Spleen (tissue), 11 donors: ENCODE results near the gene PHOX2B. TPM values are rescaled to one million over a fixed set of nuclear protein-coding genes. Genes with fewer than 3 reads are reported as not detected.
"Not testable (repeated sequence)": the region's sequence is repeated elsewhere in the genome, so short reads cannot be mapped to it uniquely, and the experiment has no call there.

Experiments
- DNase-seq: peaks from one replicate; pipeline ENCODE4 v3.0.0-alpha.2; 2020
- H3K27ac ChIP-seq, 8 donors: fragments of 200-600 bp; sonication (generic) in 7 of 8; 1 replicate in 4 of 8; 2 replicates in 4 of 8; pipeline versions ENCODE4 v1.5.0 to v1.8.0; 2016 to 2021; ENCODE audit warnings: inconsistent platforms in 4 of 8, mild to moderate bottlenecking in 4 of 8, moderate library complexity in 1 of 8
- H3K27me3 ChIP-seq, 7 donors: fragments of 200-600 bp; sonication (generic) in 6 of 7; replicated peaks in 1 of 7; 1 replicate in 4 of 7; 2 replicates in 3 of 7; pipeline versions ENCODE4 v1.5.0 to v1.8.0; 2016 to 2021; ENCODE audit warnings: inconsistent platforms in 3 of 7, mild to moderate bottlenecking in 1 of 7
- H3K36me3 ChIP-seq, 6 donors: fragments of 200-600 bp; sonication (generic) in 5 of 6; 1 replicate in 4 of 6; 2 replicates in 2 of 6; pipeline versions ENCODE4 v1.5.0 to v1.8.0; 2016 to 2021; ENCODE audit warnings: inconsistent platforms in 2 of 6
- H3K4me1 ChIP-seq, 6 donors: fragments of 200-600 bp; sonication (generic) in 5 of 6; 1 replicate in 3 of 6; 2 replicates in 3 of 6; pipeline versions ENCODE4 v1.5.0 to v1.8.0; 2016 to 2021; ENCODE audit warnings: inconsistent platforms in 3 of 6
- H3K4me3 ChIP-seq, 8 donors: fragments of 200-600 bp; sonication (generic) in 7 of 8; 1 replicate in 4 of 8; 2 replicates in 4 of 8; pipeline versions ENCODE4 v1.5.0 to v1.8.0; 2016 to 2021; ENCODE audit warnings: inconsistent platforms in 4 of 8, mild to moderate bottlenecking in 4 of 8, moderate library complexity in 2 of 8
- H3K9me3 ChIP-seq, 8 donors: fragments of 200-600 bp; sonication (generic) in 7 of 8; 1 replicate in 4 of 8; 2 replicates in 4 of 8; pipeline versions ENCODE4 v1.5.0 to v1.8.0; 2016 to 2021; ENCODE audit warnings: inconsistent platforms in 4 of 8
- POLR2A ChIP-seq, 3 donors: fragments of 450-650 bp; IDR thresholded peaks; one replicate each; pipeline ENCODE4 v1.5.1; 2017; ENCODE audit warnings: antibody characterized with exemption in 3 of 3, mild to moderate bottlenecking in 1 of 3
- POLR2AphosphoS5 ChIP-seq, 3 donors: sonication (generic); formaldehyde crosslinking; IDR thresholded peaks; one replicate each; pipeline ENCODE4 v1.5.1; 2017; ENCODE audit warnings: antibody characterized with exemption in 3 of 3
- WGBS, 5 donors: extraction: QIAGEN DNeasy Blood & Tissue Kit in 3 of 5; methylation state at CpG; one replicate each; pipeline versions ENCODE4 v1.1.5 to v1.1.7; 2013 to 2018; 5-methylcytosine and 5-hydroxymethylcytosine counted together
- intact Hi-C: fragments of 100-400 bp; cut with DNase I; formaldehyde crosslinking; loops from one replicate; pipeline ENCODE4 v1.15.0; 2023; ENCODE audit warnings: low total_unique reads
- polyA plus RNA-seq, 3 donors: library from polyadenylated mRNA; stranded (reverse); fragments of 200-250 nt; gene quantifications; one replicate each; pipeline ENCODE4 v1.2.1, GENCODE V29; 2013
- total RNA-seq, 7 donors: library from RNA; depleted of rRNA in 3 of 7; stranded (reverse); fragments of >200 nt in 3 of 7; fragmentation: NEBNext Ultra II Directional in 4 of 7; extraction: Animal tissue kit (Norgen Biotek cat#: 25700) in 4 of 7; gene quantifications; one replicate each; pipeline versions ENCODE4 v1.1.0 to v1.2.1, GENCODE V29; 2016 to 2021
- TF ChIP-seq, protein P1 (sequence below), 11 experiments: fragments of 200-600 bp in 7 of 11; fragments of 450-650 bp in 4 of 11; sonication (generic) in 4 of 11; IDR thresholded peaks in 8 of 11; conservative IDR thresholded peaks in 3 of 11; 1 replicate in 7 of 11; 2 replicates in 4 of 11; pipeline versions ENCODE4 v1.4.0 to v1.8.0; 2016 to 2021; ENCODE audit warnings: antibody characterized with exemption in 11 of 11, inconsistent platforms in 4 of 11, mild to moderate bottlenecking in 1 of 11
- donor health status: healthy with polysubstance abuse.
- donor health status: DM: no; HTN: no; CAD: no; lungs with moderate emphysema.
- donor health status: DM: no; HTN: no; CAD: no.
- donor health status: Bipolar disorder and iron deficiency.
- donor health status: healthy.
- donor health status: DM: no; HTN: no; CAD: no.
- donor health status: DM: yes; HTN: yes; CAD: no.

Gene PHOX2B
- total and polyA plus RNA-seq, 10 donors = 0.03 TPM; not detected in 9

DNA sequence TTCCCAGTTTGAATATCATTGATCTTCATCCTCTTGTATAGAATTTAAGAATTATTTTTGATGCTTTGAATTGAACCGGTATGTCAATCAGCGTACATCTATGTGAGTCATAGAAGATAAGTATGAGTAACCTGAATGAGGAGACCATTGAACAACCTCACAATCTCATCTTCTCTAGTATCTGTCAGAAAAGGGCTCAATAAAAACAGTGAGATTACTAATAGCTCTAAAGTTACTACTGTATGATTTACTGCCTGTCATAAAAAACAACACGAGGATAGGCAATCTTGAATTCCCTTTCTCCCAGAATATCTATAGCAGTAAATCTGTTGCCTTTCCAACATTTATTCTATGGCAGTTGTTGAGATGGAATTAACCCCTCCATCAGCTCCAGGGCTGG, 36.1 kb downstream of the PHOX2B start:
- TF ChIP-seq, protein P1, sequence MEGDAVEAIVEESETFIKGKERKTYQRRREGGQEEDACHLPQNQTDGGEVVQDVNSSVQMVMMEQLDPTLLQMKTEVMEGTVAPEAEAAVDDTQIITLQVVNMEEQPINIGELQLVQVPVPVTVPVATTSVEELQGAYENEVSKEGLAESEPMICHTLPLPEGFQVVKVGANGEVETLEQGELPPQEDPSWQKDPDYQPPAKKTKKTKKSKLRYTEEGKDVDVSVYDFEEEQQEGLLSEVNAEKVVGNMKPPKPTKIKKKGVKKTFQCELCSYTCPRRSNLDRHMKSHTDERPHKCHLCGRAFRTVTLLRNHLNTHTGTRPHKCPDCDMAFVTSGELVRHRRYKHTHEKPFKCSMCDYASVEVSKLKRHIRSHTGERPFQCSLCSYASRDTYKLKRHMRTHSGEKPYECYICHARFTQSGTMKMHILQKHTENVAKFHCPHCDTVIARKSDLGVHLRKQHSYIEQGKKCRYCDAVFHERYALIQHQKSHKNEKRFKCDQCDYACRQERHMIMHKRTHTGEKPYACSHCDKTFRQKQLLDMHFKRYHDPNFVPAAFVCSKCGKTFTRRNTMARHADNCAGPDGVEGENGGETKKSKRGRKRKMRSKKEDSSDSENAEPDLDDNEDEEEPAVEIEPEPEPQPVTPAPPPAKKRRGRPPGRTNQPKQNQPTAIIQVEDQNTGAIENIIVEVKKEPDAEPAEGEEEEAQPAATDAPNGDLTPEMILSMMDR (IDR thresholded peaks at IDR 0.05 in 8 of 11, conservative IDR thresholded peaks at IDR 0.05 in 3 of 11) = no peak
- TF ChIP-seq POLR2A (IDR thresholded peaks at IDR 0.05) (no peak), POLR2AphosphoS5 (IDR thresholded peaks at IDR 0.05) (no peak)
- WGBS, 5 donors = 51 to 81% (median 72%) methylated on average over 3 of the region's 3 CpGs

DNA sequence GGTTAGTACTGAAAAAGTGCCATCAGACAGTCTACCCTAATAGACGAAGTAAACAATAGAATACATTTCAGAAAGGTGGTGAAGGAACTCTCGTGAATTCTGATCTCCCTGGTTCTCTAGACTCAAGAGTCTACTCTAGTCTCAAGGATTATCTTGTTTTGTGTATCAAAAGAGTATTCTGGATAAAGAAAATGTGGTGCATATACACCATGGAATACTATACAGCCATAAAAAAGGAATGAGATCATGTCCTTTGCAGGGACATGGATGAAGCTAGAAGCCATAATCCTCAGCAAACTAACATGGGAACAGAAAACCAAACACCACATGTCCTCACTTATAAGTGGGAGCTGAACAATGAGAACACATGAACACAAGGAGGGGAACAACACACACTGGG, 36.9 kb downstream of the PHOX2B start:
- H3K4me1 ChIP-seq, H3K9me3 ChIP-seq, intact Hi-C loops, H3K36me3 ChIP-seq, H3K27ac ChIP-seq, DNase-seq, H3K4me3 ChIP-seq: not testable (repeated sequence)
- peaks cover 0 to 11% (median 0%) of the 10 kb centered on the region in 7 donors for H3K27me3 ChIP-seq
- WGBS, 5 donors = 89 to 95% (median 91%) methylated on average over 2 of the region's 2 CpGs

More for the DNA sequence above, 36.1 kb downstream of the PHOX2B start:
- no peak for DNase-seq
- H3K9me3 ChIP-seq = peaks cover 0 to 8% (median 0%) of the 10 kb centered on the region in 8 donors
- no peak overlapping the region for H3K4me3 ChIP-seq
- H3K27ac ChIP-seq = no peak overlapping the region
- intact Hi-C loops = no loop called here
- no peaks in the 10 kb centered on the region for H3K36me3 ChIP-seq
- no peaks in the 10 kb centered on the region for H3K4me1 ChIP-seq
- peaks cover 0 to 10% (median 0%) of the 10 kb centered on the region in 7 donors for H3K27me3 ChIP-seq

DNA sequence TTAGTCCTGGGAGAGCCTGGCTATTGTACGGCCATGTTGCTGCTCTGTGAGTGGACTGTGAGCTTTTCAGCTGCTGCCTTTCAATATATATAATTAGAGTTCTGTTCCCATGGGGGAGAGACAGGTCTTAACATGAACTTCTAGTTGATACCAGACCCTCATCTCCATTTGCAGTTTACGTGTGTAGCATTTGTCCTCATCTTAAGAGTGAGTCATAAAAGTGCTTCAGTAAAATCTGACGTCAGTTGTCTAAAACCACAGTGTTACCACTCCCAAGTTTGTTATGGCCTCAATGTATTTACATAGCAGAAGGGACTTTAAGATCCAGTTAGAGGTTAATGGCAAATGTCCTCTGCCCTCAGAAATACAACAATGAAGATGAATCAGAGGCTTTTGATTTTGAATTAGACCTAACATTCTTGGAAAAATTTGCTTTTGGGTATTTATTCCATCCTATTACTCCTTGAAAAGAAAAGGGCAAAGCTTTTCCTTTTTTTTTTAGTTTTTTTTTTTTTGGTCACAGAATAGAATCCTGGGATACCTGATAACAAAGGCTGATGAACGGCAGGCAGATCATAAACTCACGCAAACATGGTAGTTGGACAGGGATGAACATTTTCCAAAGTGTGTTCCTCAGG, 38.6 kb downstream of the PHOX2B start:
- intact Hi-C loops = no loop called here
- no peak overlapping the region for H3K27ac ChIP-seq
- H3K4me1 ChIP-seq = no peaks in the 10 kb centered on the region
- H3K9me3 ChIP-seq = peaks cover 0 to 8% (median 0%) of the 10 kb centered on the region in 8 donors
- H3K4me3 ChIP-seq = no peak overlapping the region
- DNase-seq = no peak
- H3K36me3 ChIP-seq = no peaks in the 10 kb centered on the region
- WGBS, 5 donors = 75 to 84% (median 83%) methylated on average over 5 of the region's 5 CpGs
- H3K27me3 ChIP-seq = peaks cover 0 to 17% (median 0%) of the 10 kb centered on the region in 7 donors
- TF ChIP-seq POLR2A (IDR thresholded peaks at IDR 0.05) (no peak), POLR2AphosphoS5 (IDR thresholded peaks at IDR 0.05) (no peak)
- TF ChIP-seq, protein P1 (IDR thresholded peaks at IDR 0.05 in 8 of 11, conservative IDR thresholded peaks at IDR 0.05 in 3 of 11) = no peak

DNA sequence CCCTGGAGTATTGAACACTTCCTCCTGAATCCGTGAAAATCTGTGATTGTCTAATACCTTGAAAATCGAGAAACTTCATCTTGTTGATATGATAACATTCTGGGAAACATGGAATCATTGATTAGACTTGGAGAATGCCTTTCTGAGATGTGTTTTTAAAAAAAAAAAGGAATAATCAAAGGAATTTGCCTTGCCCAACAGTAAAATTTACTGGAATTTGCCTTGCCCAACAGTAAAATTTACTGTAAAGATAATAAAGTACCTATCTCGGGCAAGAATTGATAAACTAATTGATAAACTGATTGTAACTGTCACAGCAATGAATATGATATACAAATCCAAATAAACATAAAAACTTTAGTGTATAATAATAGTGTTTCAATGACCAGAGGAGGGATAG, 44.7 kb downstream of the PHOX2B start:
- Histone ChIP-seq H3K27ac (no peak overlapping the region), H3K4me3 (no peak overlapping the region), H3K4me1 (no peaks in the 10 kb centered on the region), H3K27me3 (peaks cover 0 to 38% (median 0%) of the 10 kb centered on the region in 7 donors), H3K36me3 (no peaks in the 10 kb centered on the region), H3K9me3 (no peaks in the 10 kb centered on the region)
- 59 to 77% (median 65%) methylated on average over 3 of the region's 3 CpGs for WGBS, 5 donors
- intact Hi-C loops = no loop called here
- no peak for TF ChIP-seq POLR2AphosphoS5 (IDR thresholded peaks at IDR 0.05)
- no peak for DNase-seq

DNA sequence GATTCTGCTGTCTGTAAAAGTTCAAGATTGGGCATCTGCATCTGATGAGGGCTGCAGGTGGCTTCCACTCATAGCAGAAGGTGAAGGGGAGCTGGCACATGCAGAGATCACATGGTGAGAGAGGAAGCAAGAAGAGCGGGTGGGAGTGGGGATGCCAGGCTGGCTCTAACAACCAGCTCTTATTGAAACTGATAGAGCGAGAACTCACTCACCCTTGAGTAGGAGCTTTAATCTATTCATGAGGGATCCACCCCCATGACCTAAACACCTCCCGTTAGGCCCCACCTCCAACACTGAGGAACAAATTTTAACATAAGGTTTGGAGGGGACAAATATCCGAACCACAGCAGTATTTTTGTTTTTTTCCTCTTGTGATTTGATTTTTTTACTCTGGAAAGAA, 45.8 kb downstream of the PHOX2B start:
- Histone ChIP-seq H3K27ac (no peak overlapping the region), H3K9me3 (no peaks in the 10 kb centered on the region), H3K36me3 (peaks cover 0 to 7% (median 0%) of the 10 kb centered on the region in 6 donors), H3K27me3 (peaks cover 0 to 37% (median 0%) of the 10 kb centered on the region in 7 donors), H3K4me1 (no peaks in the 10 kb centered on the region), H3K4me3 (no peak overlapping the region)
- no peak for DNase-seq
- TF ChIP-seq, protein P1 (IDR thresholded peaks at IDR 0.05 in 8 of 11, conservative IDR thresholded peaks at IDR 0.05 in 3 of 11) = no peak
- no peak for TF ChIP-seq POLR2A (IDR thresholded peaks at IDR 0.05)
- TF ChIP-seq POLR2AphosphoS5 (IDR thresholded peaks at IDR 0.05) = no peak
- intact Hi-C loops = no loop called here
- whole genome bisulfite sequencing, 5 donors = 59 to 78% (median 72%) methylated on average over 4 of the region's 4 CpGs
